Activated CD8-positive, alpha-beta T cell treated with anti-CD3 and anti-CD28 coated beads, Interleukin-2, amount 10 ng/mL, durations not matched to agents 7 days and 5 days (primary cell): ENCODE results near the gene MFNG. TPM values are rescaled to one million over a fixed set of nuclear protein-coding genes. Genes with fewer than 3 reads are reported as not detected.

Experiments used
- ATAC-seq: fragments of 150-1000 bp; cut with Tn5 transposase; one replicate; pipeline ENCODE4 v1.10.0; 2021; ENCODE audit warnings: moderate library complexity
- CTCF ChIA-PET: fragments of 350-600 bp; sonication (Branson Sonifier 250); formaldehyde crosslinking; loops from one replicate; lab custom pipeline; 2021; ENCODE audit warnings: antibody characterized with exemption; lab: Charles Lee
- POLR2A ChIA-PET: fragments of 350-600 bp; sonication (Branson Sonifier 250); formaldehyde crosslinking; loops from one replicate; lab custom pipeline; 2021; ENCODE audit warnings: antibody characterized with exemption; lab: Charles Lee
- DNase-seq: peaks from one replicate; pipeline ENCODE4 v3.0.0-alpha.2; 2020
- H3K27ac Mint-ChIP-seq: one replicate; pipeline ENCODE4 v1.8.0; 2021; ENCODE audit warnings: mild to moderate bottlenecking, mixed read lengths
- H3K27me3 Mint-ChIP-seq: one replicate; pipeline ENCODE4 v1.8.0; 2021; ENCODE audit warnings: low read depth, mixed read lengths
- H3K36me3 Mint-ChIP-seq: one replicate; pipeline ENCODE4 v1.8.0; 2021; ENCODE audit warnings: low read depth, mixed read lengths
- H3K4me1 Mint-ChIP-seq: one replicate; pipeline ENCODE4 v1.8.0; 2021; ENCODE audit warnings: low read depth, mixed read lengths
- H3K4me3 Mint-ChIP-seq: one replicate; pipeline ENCODE4 v1.8.0; 2021; ENCODE audit warnings: mild to moderate bottlenecking, mixed read lengths
- H3K9me3 Mint-ChIP-seq: one replicate; pipeline ENCODE4 v1.8.0; 2022; ENCODE audit warnings: mixed read lengths; ENCODE audit not compliant: insufficient read depth
- total RNA-seq, 2 experiments: library from RNA; stranded (reverse); gene quantifications; one replicate each; pipeline ENCODE4 v1.2.3, GENCODE V29; 2021

The MFNG gene
- total RNA-seq, 2 experiments from 2014 or later, result 227 to 232 TPM

DNA sequence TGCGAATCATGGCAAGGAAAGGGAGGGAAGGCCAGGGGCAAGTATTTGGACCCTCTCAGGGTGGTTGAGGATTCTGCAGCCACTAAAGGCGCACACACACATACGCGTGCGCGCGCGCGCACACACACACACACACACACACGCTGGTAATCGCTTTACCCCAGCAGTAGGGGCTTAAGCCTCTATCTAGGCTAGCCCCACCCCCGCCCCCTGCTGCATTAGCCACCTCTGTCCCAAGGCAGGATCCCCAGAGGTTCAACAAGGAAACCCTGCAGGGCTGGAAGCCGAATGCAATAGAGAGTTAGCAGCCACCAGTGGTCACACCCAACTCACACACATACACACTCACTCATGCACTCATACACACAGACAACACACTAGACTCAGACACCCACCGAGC is 30.3 kb downstream of the MFNG start:
- POLR2A ChIA-PET, result no interaction called here
- CTCF ChIA-PET, result interaction anchor here (1.0 to 4.8 kb wide), 5 partner anchors 14 to 191 kb away, joined by 3 to 65 read pairs (median 5); no protein-coding TSS in a partner anchor
- H3K27ac Mint-ChIP-seq, result no peak overlapping the region
- no peak overlapping the region for H3K4me3 Mint-ChIP-seq
- H3K36me3 Mint-ChIP-seq, result peaks cover 5% of the 10 kb centered on the region
- no peaks in the 10 kb centered on the region for H3K27me3 Mint-ChIP-seq
- no peak for DNase-seq
- H3K4me1 Mint-ChIP-seq, result peaks cover 2% of the 10 kb centered on the region
- H3K9me3 Mint-ChIP-seq, result no peaks in the 10 kb centered on the region
- ATAC-seq, result no peak

DNA sequence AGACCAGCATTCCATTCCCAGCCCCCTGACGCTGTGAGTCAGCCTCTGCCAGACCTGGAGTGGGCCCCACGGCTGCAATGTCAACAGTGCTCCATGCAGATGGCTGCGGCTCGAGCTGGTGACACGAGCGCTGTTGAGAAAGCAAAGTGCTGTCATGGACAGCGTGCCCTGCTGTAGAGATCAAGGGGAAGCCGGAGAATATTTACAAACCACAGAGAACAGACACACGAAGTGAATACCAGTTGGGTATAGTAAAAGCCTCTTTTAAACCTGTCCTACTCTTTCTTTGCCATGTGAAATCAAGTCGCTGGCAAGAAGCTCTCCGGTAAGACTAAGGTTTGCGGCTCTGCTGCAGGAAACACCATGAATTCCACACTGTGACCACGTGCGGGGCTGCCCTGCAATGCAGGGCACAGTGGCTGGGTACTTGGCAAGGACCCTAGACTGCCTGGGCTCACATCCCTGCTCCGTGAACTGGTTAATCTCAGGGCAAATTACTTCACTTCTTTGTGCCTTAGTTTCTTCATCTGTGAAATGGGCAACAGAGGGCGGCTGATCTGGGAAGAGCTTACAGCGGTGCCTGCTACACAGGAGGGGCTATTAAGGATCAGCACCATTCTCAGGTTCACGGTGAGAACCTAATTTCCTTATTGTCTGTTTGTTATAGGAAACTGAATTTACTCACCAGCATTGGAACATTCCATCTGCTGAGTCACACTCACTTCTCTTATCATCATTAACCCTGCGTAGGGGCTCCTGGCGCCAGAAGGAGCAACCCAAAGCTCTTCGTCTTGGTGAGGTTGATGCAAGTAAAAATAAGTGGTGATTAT is 31.1 kb downstream of the MFNG start:
- Mint-ChIP-seq H3K9me3 (no peaks in the 10 kb centered on the region), H3K4me3 (no peak overlapping the region), H3K27ac (no peak overlapping the region), H3K36me3 (no peaks in the 10 kb centered on the region), H3K4me1 (peaks cover 7% of the 10 kb centered on the region), H3K27me3 (no peaks in the 10 kb centered on the region)
- DNase-seq (no peak), ATAC-seq (no peak)
- POLR2A ChIA-PET, result no interaction called here
- CTCF ChIA-PET, result interaction anchor here (1.0 to 4.8 kb wide), 5 partner anchors 13 to 195 kb away, joined by 3 to 65 read pairs (median 5); no protein-coding TSS in a partner anchor

DNA sequence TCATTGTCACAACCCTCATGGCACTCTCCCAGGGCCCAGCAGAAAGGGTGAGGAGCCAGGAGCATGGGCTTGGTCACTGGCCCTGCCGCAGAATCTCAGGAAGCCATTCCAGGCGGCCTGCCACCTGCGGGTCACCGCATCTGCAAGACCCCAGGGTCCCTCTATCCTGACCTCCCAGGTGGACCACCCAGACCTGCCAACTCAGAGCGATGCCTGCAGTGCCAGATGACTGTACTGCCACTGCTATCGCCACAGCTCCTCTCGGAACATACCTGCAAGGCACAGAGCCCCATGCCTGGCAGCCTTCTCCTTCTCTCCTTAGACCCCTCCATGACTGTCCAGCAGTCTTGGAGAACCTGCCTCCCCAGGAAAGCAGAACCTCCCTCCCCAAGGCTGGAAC is 32.5 kb downstream of the MFNG start:
- ATAC-seq, result no peak
- ChIA-PET CTCF (no interaction called here), POLR2A (interaction anchor here (0.6 kb wide), 1 partner anchor 15 kb away, joined by 4 read pairs; no protein-coding TSS in a partner anchor)

DNA sequence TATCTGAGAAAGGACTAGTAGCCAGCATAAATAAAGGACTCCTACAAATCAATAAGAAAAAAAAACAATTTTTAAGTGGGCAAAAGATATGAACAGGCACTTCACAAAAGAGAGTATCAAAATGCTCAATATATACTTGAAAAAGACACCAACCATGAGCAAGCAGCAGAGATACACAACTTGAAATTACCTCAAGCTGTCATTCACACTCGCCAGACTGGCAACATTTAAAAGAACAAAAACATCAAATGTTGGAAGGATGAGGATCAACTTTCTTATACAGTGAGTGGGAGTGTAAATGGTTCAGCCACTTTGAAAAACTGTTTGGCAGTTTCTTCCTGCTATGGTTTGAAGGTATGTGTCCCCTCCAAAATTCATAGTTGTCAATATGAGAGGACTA is 35.0 kb downstream of the MFNG start:
- ATAC-seq (no peak), DNase-seq (no peak)
- no peak overlapping the region for H3K4me3 Mint-ChIP-seq
- no peak overlapping the region for H3K27ac Mint-ChIP-seq
- H3K4me1 Mint-ChIP-seq, result peaks cover 4% of the 10 kb centered on the region
- ChIA-PET CTCF (no interaction called here), POLR2A (no interaction called here)
- no peaks in the 10 kb centered on the region for H3K9me3 Mint-ChIP-seq
- no peaks in the 10 kb centered on the region for H3K36me3 Mint-ChIP-seq
- peaks cover 4% of the 10 kb centered on the region for H3K27me3 Mint-ChIP-seq

More for the DNA sequence above, 32.5 kb downstream of the MFNG start:
- Mint-ChIP-seq H3K9me3 (no peaks in the 10 kb centered on the region), H3K4me3 (no peak overlapping the region), H3K27me3 (no peaks in the 10 kb centered on the region), H3K36me3 (no peaks in the 10 kb centered on the region), H3K4me1 (peaks cover 7% of the 10 kb centered on the region), H3K27ac (no peak overlapping the region)
- DNase-seq, result no peak

DNA sequence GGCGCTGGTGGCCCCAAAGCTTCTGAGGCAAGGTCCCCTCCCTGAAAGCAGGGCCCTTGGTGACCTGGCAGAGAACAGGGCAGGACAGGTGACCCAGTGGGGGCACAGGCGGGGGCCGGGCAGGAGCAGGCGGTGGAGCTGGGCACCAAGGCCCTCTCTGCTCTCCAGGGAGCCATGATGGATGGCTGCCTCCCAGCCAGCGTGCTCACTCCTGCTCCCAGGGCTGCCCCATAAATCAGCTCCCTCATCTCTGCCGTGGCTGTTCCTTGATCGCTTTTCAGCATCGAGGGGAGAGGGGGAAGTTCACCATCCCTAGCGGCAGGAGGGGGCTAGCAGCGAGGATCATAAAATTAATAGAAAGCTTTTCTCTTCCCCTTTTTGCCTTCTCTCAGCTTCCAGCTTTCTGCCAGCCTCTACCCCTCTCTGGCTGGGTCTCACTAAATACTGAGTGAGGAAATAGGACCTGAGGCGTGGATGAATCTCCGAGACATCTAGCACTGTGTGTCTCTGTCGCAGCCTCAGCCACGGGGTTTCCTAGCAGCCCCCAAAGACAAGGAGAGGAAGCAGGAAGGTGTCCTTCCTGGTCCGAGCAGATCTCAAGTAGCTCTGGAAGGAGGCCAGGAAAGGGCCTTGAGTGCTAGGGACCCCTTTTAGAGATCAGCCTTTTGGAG is 36.7 kb downstream of the MFNG start:
- ATAC-seq (no peak), DNase-seq (no peak)
- no peak overlapping the region for H3K27ac Mint-ChIP-seq
- H3K9me3 Mint-ChIP-seq, result no peaks in the 10 kb centered on the region
- H3K36me3 Mint-ChIP-seq, result no peaks in the 10 kb centered on the region
- H3K4me1 Mint-ChIP-seq, result peaks cover 4% of the 10 kb centered on the region
- no peak overlapping the region for H3K4me3 Mint-ChIP-seq
- H3K27me3 Mint-ChIP-seq, result peaks cover 4% of the 10 kb centered on the region
- ChIA-PET CTCF (interaction anchor here (1.1 to 1.9 kb wide), 3 partner anchors 8 to 207 kb away, joined by 3 to 10 read pairs (median 3); no protein-coding TSS in a partner anchor), POLR2A (interaction anchor here (0.5 kb wide), 1 partner anchor 82 kb away, joined by 3 read pairs; no protein-coding TSS in a partner anchor)

DNA sequence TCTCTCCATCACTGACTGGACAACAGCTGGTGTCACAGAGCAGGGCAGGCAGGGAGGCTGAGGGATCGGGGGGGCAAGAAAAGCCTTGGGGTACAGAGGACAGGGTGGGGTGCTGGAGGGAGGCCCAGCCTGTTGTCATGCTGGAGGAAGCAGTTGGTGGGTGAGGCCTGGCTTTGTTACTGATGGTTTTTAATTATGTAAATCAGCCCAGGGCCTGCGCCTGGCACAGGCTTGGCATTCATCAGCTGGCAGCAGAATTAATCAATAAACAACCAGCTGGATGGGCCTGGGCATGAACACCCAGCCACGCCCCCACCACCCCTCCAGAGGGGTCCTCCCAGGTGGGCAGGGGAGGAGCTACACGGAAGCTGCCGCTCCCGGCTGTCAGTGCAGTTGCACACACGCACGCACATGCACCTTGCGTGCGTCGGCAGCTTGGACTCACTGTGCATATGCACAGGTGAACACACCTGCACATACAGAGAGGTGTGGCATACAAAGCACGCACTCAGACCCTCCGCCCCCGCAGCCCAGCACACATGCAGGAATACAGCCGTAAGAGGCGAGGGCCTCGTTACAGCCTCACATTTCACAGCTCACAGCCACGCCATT is 37.6 kb downstream of the MFNG start:
- CTCF ChIA-PET, result interaction anchor here (0.7 to 1.9 kb wide), 4 partner anchors 9 to 207 kb away, joined by 3 to 10 read pairs (median 3); no protein-coding TSS in a partner anchor
- POLR2A ChIA-PET, result no interaction called here
- Mint-ChIP-seq H3K27me3 (peaks cover 4% of the 10 kb centered on the region), H3K4me1 (peaks cover 4% of the 10 kb centered on the region), H3K36me3 (no peaks in the 10 kb centered on the region), H3K27ac (no peak overlapping the region), H3K9me3 (no peaks in the 10 kb centered on the region), H3K4me3 (no peak overlapping the region)
- DNase-seq, result no peak
- no peak for ATAC-seq

DNA sequence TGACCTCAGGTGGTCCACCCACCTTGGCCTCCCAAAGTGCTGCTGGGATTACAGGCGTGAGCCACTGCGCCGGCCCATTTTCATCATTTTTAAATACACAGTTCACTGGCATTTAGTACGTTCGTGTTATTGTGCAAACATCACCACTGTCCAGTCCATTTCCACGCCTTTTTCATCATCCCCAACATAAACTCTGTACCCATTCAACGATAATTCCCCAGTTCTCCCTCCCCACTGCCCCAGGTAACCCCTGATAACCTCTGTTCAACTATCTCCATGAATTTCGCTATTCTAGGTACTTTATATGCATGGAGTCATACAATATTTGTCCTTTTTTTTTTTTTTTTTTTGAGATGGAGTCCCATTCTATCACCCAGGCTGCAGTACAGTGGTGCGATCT is 40.7 kb downstream of the MFNG start:
- no peaks in the 10 kb centered on the region for H3K36me3 Mint-ChIP-seq
- no peaks in the 10 kb centered on the region for H3K9me3 Mint-ChIP-seq
- H3K4me3 Mint-ChIP-seq, result no peak overlapping the region
- H3K27me3 Mint-ChIP-seq, result peaks cover 7% of the 10 kb centered on the region
- POLR2A ChIA-PET, result no interaction called here
- ATAC-seq (no peak), DNase-seq (no peak)
- peaks cover 10% of the 10 kb centered on the region for H3K4me1 Mint-ChIP-seq
- CTCF ChIA-PET, result interaction anchor here (1.0 kb wide), 1 partner anchor 128 kb away, joined by 3 read pairs; no protein-coding TSS in a partner anchor
- H3K27ac Mint-ChIP-seq, result no peak overlapping the region

DNA sequence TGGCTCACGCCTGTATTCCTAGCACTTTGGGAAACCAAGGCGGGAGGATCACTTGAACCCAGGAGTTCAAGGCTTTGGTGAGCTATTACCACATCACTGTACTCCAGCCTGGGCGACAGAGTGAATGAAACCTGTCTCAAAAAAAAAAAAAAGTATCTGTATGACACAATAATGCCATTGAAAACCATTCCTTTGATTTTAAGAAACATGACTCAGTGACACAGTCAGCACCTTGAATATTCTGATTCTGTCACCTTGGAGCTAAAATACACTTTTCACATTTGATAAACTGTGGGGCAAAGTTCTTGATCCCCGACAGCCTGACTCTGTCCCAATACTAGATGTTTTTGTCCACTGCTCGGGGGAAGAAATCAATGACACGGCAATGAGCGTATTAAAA is 42.2 kb downstream of the MFNG start:
- Mint-ChIP-seq H3K4me3 (no peak overlapping the region), H3K36me3 (peaks cover 2% of the 10 kb centered on the region), H3K9me3 (no peaks in the 10 kb centered on the region), H3K27me3 (peaks cover 7% of the 10 kb centered on the region), H3K27ac (no peak overlapping the region), H3K4me1 (peaks cover 6% of the 10 kb centered on the region)
- DNase-seq, result no peak
- no peak for ATAC-seq
- ChIA-PET POLR2A (no interaction called here), CTCF (interaction anchor here (0.7 kb wide), 1 partner anchor 78 kb away, joined by 3 read pairs; no protein-coding TSS in a partner anchor)

DNA sequence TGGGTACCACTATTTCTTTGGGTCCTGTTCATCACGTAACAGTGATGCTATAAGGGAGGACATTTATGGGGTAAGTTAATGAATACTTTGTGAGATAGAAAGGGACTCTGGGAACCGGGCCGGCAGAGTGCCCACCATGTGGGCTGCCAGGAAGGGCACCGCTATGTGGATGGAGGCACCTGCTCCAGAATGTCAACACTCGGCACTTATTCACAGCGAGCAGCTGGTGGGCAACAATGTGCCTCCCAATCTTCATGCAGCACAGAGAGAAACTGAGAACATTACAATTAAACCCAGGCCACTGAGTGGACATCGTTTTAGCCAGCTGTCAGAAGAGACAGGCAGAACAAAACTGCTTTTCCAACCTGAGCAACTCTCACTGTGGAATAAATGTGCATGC is 43.1 kb downstream of the MFNG start:
- H3K36me3 Mint-ChIP-seq, result peaks cover 2% of the 10 kb centered on the region

DNA sequence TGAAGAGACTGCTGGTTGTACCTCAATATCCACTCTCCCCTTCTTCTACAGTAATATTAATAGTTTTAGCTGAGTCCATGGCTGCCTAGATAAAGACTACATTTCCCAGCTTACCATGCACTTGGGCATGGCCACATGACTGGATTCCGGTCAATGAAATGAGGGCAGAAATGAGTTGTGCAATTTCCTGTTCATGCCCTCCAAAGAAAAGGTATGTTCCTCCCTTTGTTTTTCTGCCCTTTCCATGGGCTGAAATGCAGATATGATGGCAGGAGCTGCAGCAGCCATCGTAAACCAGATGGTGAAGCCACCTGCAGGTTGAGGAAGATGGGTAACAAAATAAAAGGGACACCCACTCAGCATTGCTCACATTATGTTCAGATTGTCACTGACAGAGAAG is 43.6 kb downstream of the MFNG start:
- Mint-ChIP-seq H3K27me3 (peaks cover 3% of the 10 kb centered on the region), H3K27ac (no peak overlapping the region), H3K4me1 (peaks cover 6% of the 10 kb centered on the region), H3K9me3 (no peaks in the 10 kb centered on the region), H3K4me3 (no peak overlapping the region), H3K36me3 (peaks cover 2% of the 10 kb centered on the region)
- POLR2A ChIA-PET, result no interaction called here
- CTCF ChIA-PET, result interaction anchor here (0.8 to 4.7 kb wide), 6 partner anchors 11 to 132 kb away, joined by 3 to 24 read pairs (median 4); no protein-coding TSS in a partner anchor
- no peak for DNase-seq
- ATAC-seq, result no peak

More for the DNA sequence above, 43.1 kb downstream of the MFNG start:
- ChIA-PET CTCF (interaction anchor here (0.8 to 4.7 kb wide), 4 partner anchors 11 to 15 kb away, joined by 3 to 24 read pairs (median 5); no protein-coding TSS in a partner anchor), POLR2A (no interaction called here)
- peaks cover 4% of the 10 kb centered on the region for H3K27me3 Mint-ChIP-seq
- peaks cover 6% of the 10 kb centered on the region for H3K4me1 Mint-ChIP-seq
- no peak overlapping the region for H3K4me3 Mint-ChIP-seq
- H3K27ac Mint-ChIP-seq, result no peak overlapping the region
- no peaks in the 10 kb centered on the region for H3K9me3 Mint-ChIP-seq
- no peak for DNase-seq
- ATAC-seq, result no peak

DNA sequence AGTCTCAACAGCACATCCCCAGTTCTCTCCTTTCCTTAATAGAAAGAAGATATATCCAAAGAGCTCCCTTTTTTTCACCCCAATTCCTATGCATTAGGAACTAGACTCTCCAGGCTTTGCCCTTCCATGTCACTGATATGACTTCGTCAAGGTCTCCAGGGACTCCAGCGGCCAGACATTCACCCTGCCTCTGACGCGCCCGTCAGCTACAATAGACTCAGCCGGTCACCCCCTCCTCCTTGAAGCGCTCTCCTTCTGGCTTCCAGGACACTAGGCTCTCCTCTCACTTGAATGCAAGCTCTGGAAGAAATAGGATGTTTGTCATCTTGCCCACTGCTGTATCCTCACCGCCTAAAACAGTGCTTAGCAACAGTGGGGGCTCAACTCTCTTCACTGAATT is 44.0 kb downstream of the MFNG start:
- Mint-ChIP-seq H3K4me3 (no peak overlapping the region), H3K27ac (no peak overlapping the region), H3K4me1 (peaks cover 6% of the 10 kb centered on the region), H3K27me3 (peaks cover 3% of the 10 kb centered on the region), H3K36me3 (peaks cover 2% of the 10 kb centered on the region), H3K9me3 (no peaks in the 10 kb centered on the region)
- ChIA-PET POLR2A (no interaction called here), CTCF (interaction anchor here (0.8 to 4.7 kb wide), 6 partner anchors 10 to 132 kb away, joined by 3 to 24 read pairs (median 4); no protein-coding TSS in a partner anchor)
- DNase-seq, result no peak
- ATAC-seq, result no peak
